ENCODE results near the gene ACAP3. TPM values are rescaled to one million over a fixed set of nuclear protein-coding genes. Genes with fewer than 3 reads are reported as not detected.

ACAP3 gene
- total RNA-seq, 2 donors from 2014 or later: 43.2 to 58.6 TPM

DNA sequence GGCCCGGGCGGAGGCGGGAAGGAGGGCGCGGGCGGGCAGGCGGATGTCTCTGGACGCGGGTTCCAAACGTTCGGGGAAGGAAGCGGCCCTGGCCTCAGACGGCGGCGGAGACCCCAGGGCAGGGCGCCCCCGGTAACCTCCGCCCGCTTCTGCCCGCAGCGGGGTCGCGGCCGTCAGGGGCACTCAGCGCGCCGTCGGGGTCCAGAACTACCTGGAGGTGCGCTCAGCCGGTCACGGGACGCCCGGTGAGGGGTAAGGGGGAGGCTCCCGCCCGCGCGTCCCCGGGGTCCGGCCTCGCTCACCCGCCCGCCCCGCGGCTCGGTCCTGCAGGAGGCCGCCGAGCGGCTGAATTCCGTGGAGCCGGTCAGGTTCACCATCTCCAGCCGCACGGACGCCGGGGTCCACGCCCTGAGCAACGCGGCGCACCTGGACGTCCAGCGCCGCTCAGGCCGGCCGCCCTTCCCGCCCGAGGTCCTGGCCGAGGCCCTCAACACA, 1.1 kb upstream of the ACAP3 start:
- intact Hi-C loops (cut with DNase I): loop anchor here (5.0 kb wide), 1 partner anchor 38 kb away; the partner anchor contains the start of gene DVL1
- H3K27ac ChIP-seq: peak overlapping the region; percentile 89 to 93

GRCh38 chr1:1307261-1307922, 338 bp downstream of the ACAP3 start:
- intact Hi-C loops (cut with DNase I): loop anchor here (5.0 kb wide), 1 partner anchor 40 kb away; the partner anchor contains the start of gene DVL1
- H3K27ac ChIP-seq: peak overlapping the region; percentile 89 to 93
- H3K4me3 ChIP-seq: peak overlapping the region; percentile 79 to 97
- DNase-seq (ENCODE audit: low spot score): no peak
- H3K9me3 ChIP-seq: no peaks in the 10 kb centered on the region
- peaks cover 40% of the 10 kb centered on the region for H3K4me1 ChIP-seq (replicated peaks)
- H3K36me3 ChIP-seq: peaks cover 0 to 12% of the 10 kb centered on the region in 2 donors
- WGBS: 2% methylated on average over 36 of the region's 83 CpGs
- no peak for TF ChIP-seq POLR2A (IDR thresholded peaks at IDR 0.05)
- TF ChIP-seq, protein P1, sequence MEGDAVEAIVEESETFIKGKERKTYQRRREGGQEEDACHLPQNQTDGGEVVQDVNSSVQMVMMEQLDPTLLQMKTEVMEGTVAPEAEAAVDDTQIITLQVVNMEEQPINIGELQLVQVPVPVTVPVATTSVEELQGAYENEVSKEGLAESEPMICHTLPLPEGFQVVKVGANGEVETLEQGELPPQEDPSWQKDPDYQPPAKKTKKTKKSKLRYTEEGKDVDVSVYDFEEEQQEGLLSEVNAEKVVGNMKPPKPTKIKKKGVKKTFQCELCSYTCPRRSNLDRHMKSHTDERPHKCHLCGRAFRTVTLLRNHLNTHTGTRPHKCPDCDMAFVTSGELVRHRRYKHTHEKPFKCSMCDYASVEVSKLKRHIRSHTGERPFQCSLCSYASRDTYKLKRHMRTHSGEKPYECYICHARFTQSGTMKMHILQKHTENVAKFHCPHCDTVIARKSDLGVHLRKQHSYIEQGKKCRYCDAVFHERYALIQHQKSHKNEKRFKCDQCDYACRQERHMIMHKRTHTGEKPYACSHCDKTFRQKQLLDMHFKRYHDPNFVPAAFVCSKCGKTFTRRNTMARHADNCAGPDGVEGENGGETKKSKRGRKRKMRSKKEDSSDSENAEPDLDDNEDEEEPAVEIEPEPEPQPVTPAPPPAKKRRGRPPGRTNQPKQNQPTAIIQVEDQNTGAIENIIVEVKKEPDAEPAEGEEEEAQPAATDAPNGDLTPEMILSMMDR (IDR thresholded peaks at IDR 0.05): no peak
- TF ChIP-seq POLR2AphosphoS5 (IDR thresholded peaks at IDR 0.05): no peak
- H3K27me3 ChIP-seq (replicated peaks; ENCODE audit: insufficient read depth): no peaks in the 10 kb centered on the region

More for the DNA sequence above, 1.1 kb upstream of the ACAP3 start:
- no peaks in the 10 kb centered on the region for H3K27me3 ChIP-seq (replicated peaks; ENCODE audit: insufficient read depth)
- peaks cover 0 to 26% of the 10 kb centered on the region in 2 donors for H3K36me3 ChIP-seq
- under 1% methylated on average over 45 of the region's 66 CpGs for WGBS
- no peak for DNase-seq (ENCODE audit: low spot score)
- peaks cover 40% of the 10 kb centered on the region for H3K4me1 ChIP-seq (replicated peaks)
- TF ChIP-seq POLR2AphosphoS5 (IDR thresholded peaks at IDR 0.05) (no peak), POLR2A (IDR thresholded peaks at IDR 0.05) (no peak)
- TF ChIP-seq, protein P1 (IDR thresholded peaks at IDR 0.05): no peak
- peak overlapping the region; percentile 79 to 97 for H3K4me3 ChIP-seq
- no peaks in the 10 kb centered on the region for H3K9me3 ChIP-seq

DNA sequence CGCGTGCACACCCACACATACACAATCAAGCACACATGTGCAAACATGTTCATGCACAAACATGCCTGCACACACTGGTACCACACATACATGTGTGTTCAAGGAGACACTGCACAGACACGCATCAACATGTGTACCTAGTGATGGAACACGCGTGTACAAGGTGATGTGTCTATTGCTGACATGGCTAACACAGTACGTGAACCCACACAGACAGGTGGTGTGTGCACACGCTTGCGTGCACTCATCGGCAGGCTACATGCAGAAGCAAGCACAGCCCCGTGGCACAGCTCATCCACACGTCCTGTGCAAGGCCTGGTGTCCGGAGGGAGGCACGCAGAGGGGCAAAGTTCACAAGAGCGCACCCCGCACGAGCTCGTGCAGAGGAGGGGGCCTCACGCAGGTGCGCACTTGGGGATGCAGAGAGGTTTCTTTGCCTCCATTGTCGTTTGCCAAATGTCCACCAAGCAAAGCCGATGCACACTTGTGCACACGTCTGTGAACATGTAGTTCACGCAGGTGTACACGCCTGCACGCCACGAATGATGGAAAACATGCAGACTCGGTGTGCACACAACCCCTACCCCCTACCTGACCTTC, 969 bp downstream of the ACAP3 start:
- Histone ChIP-seq H3K27ac (peak overlapping the region in 1 of 2 donors; percentile 89), H3K9me3 (no peaks in the 10 kb centered on the region), H3K4me1 (replicated peaks) (peaks cover 40% of the 10 kb centered on the region), H3K27me3 (replicated peaks; ENCODE audit: insufficient read depth) (no peaks in the 10 kb centered on the region), H3K4me3 (peak overlapping the region; percentile 79 to 97), H3K36me3 (peaks cover 0 to 8% of the 10 kb centered on the region in 2 donors)
- 26% methylated on average over 27 of the region's 27 CpGs for WGBS
- TF ChIP-seq POLR2AphosphoS5 (IDR thresholded peaks at IDR 0.05): no peak
- TF ChIP-seq POLR2A (IDR thresholded peaks at IDR 0.05): no peak
- TF ChIP-seq, protein P1 (IDR thresholded peaks at IDR 0.05): no peak
- DNase-seq (ENCODE audit: low spot score): no peak
- intact Hi-C loops (cut with DNase I): loop anchor here (5.0 kb wide), 1 partner anchor 41 kb away; the partner anchor contains the start of gene DVL1

GRCh38 chr1:1306070-1306660, 1.6 kb downstream of the ACAP3 start:
- peak overlapping the region; percentile 36 to 55 for H3K27ac ChIP-seq
- no peak for TF ChIP-seq POLR2A (IDR thresholded peaks at IDR 0.05)
- TF ChIP-seq POLR2AphosphoS5 (IDR thresholded peaks at IDR 0.05): no peak
- TF ChIP-seq, protein P1 (IDR thresholded peaks at IDR 0.05): no peak
- no peaks in the 10 kb centered on the region for H3K9me3 ChIP-seq
- WGBS: 27% methylated on average over 8 of the region's 11 CpGs
- H3K27me3 ChIP-seq (replicated peaks; ENCODE audit: insufficient read depth): no peaks in the 10 kb centered on the region
- peaks cover 40% of the 10 kb centered on the region for H3K4me1 ChIP-seq (replicated peaks)
- H3K36me3 ChIP-seq: peaks cover 0 to 2% of the 10 kb centered on the region in 2 donors
- intact Hi-C loops (cut with DNase I): loop anchor here (5.0 kb wide), 1 partner anchor 41 kb away; the partner anchor contains the start of gene DVL1
- no peak for DNase-seq (ENCODE audit: low spot score)
- H3K4me3 ChIP-seq: no peak overlapping the region

All from prostate gland (tissue), 2 donors.